Retina (tissue), 1 donor: Measurements from ENCODE around the gene SPRR1A.

Experiments
- DNase-seq: peaks from one replicate; pipeline ENCODE4 v3.0.0-alpha.2; 2016

The SPRR1A gene

DNA sequence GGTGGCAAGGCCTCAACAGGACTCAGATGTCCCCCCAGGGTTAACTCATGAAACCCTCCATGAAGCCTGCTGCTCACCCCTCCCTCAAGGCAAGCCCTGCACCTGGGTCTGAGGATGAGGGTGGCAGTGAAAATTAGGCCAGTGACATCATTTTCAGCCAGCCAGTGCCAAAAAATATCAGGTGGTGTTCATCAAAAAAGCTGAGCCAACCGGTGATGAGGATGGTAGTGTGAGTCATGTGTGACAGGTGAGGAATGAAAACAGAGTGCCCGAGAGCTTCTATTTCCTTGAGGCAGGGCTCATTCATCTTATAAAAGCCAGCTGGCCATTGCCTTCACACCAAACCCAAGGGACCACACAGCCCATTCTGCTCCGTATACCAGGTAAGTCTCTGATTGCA is at the start of gene SPRR1A:
TSS of gene SPRR1A (plus strand) at position 339 of the 400 bp plus-strand sequence. CDS start 1,150 bp downstream, outside the sequence.
- DNase-seq: no peak

DNA sequence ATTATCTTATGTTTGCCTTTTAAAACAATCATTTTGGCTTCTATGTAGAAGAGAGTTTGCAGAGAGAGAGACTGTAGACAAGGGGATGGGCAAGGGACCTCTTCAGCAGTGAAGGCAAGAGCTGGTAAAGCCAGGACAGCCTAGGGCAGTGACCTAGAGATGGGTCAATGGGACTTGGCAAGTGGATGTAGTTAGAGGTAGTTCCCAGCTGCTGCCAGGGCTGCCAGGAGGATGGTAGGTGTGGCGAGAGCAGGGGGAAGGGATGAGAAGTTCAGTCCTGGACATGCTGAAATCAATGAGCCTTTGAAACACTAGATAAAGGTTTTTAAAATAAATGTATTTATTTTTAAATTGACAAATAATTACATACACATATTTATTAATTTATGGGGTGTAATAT is 43.3 kb upstream of the SPRR1A start:
- no peak for DNase-seq

GRCh38 chr1:152941037-152941711 is 42.7 kb upstream of the SPRR1A start:
- no peak for DNase-seq

- DNase-seq: no peak
These were observed 41.7 kb upstream of the SPRR1A start for GRCh38 chr1:152942161-152942560.

DNA sequence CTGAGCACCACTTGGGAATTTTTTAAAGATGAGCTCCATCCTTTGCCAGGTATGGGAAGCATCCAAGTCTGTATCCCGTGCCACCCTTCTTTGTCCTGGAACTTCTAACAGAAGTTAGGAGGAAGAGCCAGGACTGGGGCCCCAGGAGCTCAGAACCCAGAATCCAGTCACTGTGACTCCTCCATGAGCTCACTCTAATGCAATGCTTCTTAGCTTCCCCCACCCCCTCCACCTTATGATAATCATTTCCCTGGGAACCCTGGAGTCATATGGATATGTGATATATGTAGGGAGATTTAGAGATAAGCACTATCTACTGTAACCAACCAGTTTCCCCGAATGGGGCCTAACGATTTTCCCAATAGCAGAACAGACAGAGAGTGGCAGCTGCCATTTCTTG is 37.6 kb upstream of the SPRR1A start:
- DNase-seq: no peak

DNA sequence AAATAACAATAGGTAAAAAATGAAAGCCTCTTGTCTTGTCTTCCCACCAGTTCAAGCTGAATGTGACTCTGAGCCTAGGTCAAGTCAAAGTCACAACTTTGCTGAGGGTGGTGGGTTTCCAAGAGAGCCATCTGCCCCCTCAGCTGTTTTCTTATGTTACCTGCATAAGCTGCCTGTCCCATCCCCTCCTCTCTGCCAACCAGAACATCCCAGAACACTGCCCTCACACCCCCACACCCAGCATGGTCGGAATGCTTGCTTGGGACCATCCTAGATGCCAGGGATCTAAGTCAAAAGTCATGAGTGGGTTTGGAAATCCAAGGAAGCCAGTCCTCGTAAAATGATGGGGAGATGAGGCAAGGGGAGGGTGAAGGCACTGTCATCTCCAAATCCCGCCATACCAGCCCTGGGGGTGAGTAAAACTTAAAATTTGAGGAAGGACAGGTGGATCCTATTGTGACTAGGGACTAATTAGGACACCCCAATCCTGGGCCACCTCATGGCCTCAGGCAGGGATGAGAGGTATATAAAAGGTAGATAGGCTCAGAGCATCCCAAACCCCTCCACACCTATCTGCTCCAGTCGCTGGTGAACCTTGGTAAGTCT is 37.1 kb upstream of the SPRR1A start, which contains the start of gene SPRR5:
TSS of gene SPRR5 (plus strand) at position 556 of the 606 bp plus-strand sequence. CDS start 1,349 bp downstream, outside the sequence.
- DNase-seq: no peak

GRCh38 chr1:152951711-152952110 is 32.2 kb upstream of the SPRR1A start:
- DNase-seq: no peak

DNA sequence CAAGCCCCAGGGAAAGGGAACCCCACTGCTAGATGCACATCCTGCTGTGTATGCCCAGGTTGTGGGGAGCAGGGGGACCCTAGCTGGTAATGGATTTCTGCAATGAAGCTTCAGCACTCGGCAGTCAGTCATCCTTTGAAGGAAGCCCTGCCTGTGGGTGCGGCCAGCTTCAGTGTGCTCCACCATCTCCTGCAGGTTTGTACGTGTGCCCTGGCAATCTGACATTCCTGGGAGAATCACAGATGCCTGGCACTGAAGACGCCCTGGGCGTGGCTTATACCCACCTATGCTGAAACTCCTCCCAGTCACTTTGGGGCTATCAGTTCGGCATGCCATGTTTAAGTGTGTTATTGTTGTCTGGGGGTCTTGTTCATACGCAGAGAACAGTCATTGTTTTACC is 30.1 kb upstream of the SPRR1A start:
- DNase-seq: no peak

- no peak for DNase-seq
These were observed 29.4 kb upstream of the SPRR1A start for GRCh38 chr1:152954436-152954835.

DNA sequence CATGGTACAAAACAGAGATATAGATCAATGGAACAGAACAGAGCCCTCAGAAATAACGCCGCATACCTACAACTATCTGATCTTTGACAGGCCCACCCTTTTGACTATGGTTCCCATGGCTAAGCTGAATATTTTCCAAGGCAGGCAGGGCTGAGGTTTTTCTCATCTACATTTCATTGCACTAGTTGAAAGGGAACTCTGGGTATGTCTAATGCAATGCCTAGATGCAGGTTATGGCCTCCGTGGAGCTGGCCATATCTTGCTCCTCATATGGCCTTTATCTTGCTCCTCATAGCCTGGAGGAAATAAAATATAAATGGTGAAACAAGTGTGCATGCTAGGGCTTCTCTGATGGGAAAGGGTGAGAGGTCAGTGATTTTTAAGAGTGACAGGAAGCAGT is 26.3 kb upstream of the SPRR1A start:
- no peak for DNase-seq

GRCh38 chr1:152959273-152959672 is 24.6 kb upstream of the SPRR1A start:
- no peak for DNase-seq

GRCh38 chr1:152959801-152960451 is 24.0 kb upstream of the SPRR1A start:
- no peak for DNase-seq

GRCh38 chr1:152960452-152961044 is 23.3 kb upstream of the SPRR1A start:
- no peak for DNase-seq

DNA sequence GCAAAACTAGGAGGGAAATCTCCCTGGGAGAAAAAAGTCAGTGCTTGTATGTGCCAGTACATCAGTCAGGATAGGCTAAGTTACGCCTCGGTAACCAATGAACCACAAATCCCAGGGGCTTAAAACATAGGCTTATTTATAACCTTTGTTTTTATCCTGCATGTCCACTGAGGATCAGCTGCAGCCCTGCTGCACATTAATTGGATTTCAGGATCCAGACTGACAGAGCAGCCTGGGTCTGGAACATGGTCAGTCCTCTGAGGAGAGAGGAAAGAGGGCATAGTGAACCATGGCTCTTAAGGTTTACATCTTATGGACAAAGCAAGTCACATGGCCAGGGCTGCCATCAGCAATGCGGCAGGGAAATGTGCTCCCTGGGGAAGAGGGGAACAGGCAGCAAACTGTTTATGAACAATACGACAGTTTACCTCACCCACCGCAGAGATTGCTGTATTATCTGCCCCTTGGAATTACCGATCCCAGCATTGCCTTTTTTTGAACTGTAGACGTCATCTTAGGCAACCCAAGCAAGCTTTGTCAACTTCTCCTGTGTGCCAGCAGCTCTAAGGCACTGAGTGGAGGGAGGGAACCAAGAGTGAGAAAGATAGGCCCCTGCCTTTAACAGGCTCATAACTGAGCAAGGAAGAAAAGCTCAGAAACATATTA is 22.5 kb upstream of the SPRR1A start:
- DNase-seq: peak; percentile 40

DNA sequence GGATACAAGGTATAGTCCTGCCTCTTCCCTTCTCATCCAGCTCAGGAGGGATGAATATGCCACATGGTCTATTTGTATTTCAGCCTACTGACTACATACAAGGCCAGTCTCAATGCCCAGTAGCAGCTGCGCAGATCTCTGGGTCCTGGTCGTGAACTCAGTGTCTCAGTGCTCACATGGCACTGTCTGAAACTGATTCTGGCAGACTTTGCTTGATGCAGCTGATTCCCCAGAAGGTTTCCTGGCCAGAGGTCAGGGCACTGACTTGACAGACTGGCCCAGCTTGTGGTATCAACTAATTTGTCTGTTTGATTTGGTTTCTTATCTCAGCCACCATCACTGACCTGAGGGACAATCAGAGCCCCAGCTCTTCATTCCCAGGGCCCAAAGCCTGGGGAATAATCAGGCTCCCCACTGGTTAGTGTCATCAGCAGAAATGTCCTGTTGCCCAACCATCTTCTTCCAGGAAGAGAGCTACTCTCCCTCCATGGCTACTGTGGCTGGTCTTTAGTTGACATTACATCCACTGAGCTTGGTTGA is 20.9 kb upstream of the SPRR1A start:
- no peak for DNase-seq

DNA sequence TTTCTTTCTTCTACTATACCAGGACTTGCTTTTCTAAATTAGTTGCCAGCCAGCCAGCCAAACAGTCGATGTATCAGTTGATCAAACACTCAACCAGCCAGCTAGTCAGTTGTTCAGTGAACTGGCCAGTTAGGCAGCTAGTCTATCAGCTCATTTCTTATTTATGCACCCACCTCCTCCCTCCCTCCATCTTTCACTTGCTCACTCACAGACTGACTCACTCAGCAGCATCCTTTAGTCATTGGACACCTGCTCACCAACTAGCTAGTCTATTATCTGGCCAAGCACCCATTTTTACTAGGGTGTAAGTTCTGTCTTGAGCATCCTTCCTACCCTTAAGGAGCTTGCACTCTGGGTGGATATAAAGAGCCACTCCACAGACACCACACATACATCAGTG is 19.3 kb upstream of the SPRR1A start:
- DNase-seq: no peak

DNA sequence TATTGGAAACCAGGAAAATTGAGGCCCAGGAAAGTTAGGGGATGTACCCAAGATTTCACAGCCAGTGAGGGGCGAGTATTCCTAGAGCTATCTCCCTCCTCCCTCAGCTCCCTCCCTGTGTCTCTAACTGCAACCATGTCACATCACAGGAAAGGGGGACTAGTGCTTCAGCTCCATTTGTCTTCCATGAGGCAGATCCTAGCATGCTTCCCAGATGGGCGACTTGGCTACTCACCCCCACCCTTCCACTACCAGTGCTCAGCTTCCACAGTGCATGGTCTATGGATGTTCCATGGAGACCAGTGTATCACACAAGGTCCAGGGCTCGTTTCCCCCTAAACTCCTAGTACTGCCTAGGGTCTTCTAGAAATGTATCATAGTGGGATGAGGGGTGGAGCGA is 18.0 kb upstream of the SPRR1A start:
- no peak for DNase-seq

- no peak for DNase-seq
These were observed 16.7 kb upstream of the SPRR1A start for GRCh38 chr1:152967201-152967600.

DNA sequence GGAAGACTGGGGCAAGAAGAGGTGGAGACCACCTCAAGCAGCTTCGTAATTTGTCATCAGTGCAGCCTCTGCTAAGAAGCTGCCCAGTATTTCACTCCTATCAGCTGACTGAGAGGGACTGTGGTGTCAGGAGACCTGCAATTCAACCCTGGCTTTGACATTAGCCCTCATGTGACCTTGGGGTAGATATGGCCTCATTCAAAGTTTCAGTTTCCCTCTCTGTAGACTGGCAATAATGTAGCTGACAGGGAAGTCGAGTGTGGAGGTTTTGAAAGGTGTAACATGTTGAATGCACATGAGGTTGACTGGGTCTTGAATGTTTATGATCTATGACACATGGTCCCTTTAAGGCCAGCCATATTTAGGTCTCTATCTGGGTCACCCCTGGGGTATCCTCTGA is 15.6 kb upstream of the SPRR1A start:
- DNase-seq: no peak

- no peak for DNase-seq
These were observed 14.8 kb upstream of the SPRR1A start for GRCh38 chr1:152969036-152969435.

GRCh38 chr1:152970495-152970894 is 13.4 kb upstream of the SPRR1A start, which contains the start of gene SPRR4:
Gene SPRR4 (plus strand): TSS chr1:152970648. CDS start chr1:152971891, 1,243 bp downstream.
- DNase-seq: no peak

GRCh38 chr1:152972196-152972886 is 11.5 kb upstream of the SPRR1A start:
- no peak for DNase-seq
